SK-N-MC (cell line): ENCODE data around the gene OR2M3.

Experiments
- EZH2 ChIP-seq: fragments of 200-600 bp; sonication (generic); IDR thresholded peaks from one replicate; pipeline ENCODE4 v1.6.1; 2017; ENCODE audit warnings: antibody characterized with exemption
- POLR2AphosphoS5 ChIP-seq: IDR thresholded peaks from 2 replicates; pipeline ENCODE4 v1.6.1; 2012; ENCODE audit warnings: mild to moderate bottlenecking, low read depth, low read length, borderline replicate concordance

DNA sequence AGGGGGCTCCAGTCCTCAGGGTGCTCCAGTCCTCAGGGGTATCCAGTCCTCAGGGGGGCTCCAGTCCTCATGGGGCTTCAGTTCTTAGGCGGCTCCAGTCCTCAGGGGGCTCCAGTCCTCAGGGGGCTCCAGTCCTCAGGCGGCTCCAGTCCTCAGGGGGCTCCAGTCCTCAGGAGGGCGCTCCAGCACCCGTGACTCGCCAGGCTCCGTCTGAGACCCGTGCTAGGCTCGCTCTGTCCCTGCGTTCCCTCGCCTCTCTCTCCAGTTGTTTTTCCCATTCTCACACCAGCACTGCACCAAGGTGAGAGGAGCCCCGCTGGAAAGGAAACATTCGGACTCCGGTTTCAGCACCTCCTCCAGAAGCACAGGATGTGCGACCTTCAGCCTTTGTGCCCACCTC lies 31.9 kb upstream of the OR2M3 start:
- TF ChIP-seq POLR2AphosphoS5: no peak
- TF ChIP-seq EZH2: no peak
